GM18520 (cell line): ENCODE results near the gene ANO2.
"Not testable (repeated sequence)": the region's sequence is repeated elsewhere in the genome, so short reads cannot be mapped to it uniquely, and the experiment has no call there.

Experiments
- ATAC-seq: cut with Tn5 transposase; IDR thresholded peaks from one replicate; pipeline ENCODE4 v1.9.1; 2021; ENCODE audit not compliant: unreplicated experiment

Gene ANO2

DNA sequence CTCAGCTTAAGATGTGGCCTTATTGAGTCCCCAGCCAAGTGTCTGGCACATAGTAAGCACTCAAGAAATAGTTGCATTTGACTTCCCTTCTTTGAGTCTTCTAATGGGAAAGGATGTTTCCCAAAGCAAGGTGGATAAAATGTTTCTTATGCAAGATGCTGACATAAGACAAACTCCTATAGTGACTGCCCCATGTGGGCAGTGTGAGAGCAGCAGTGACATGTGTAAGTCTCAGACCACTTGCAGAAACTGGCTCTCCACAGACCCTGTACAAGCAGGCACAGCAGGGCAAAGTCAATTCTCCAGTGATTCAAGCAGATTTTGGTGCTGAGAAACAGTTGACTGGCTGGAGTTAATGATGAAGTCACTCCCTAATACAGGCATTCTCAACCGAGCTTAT is 255.3 kb downstream of the ANO2 start:
- no peak for ATAC-seq

DNA sequence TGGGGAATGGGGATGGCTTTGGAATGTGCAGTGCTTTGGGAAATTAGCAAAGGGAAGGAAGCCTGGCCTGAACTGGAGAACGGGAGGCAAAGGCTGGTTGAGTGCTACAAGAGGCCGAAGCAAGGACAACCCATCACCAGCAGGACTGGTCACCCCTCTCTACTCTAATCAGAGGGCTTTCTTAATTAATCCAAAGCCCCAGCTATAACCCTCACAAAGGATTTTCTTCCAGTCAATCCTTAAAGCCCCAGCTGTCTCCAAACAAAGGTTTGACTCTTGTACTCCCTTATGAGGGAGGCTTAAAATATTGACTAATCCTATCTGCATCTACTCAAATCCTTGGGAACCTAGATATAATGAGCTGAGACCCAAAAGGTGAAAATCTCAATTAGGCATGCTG is 256.8 kb downstream of the ANO2 start:
- no peak for ATAC-seq

GRCh38 chr12:5685935-5686334 is 259.1 kb downstream of the ANO2 start:
- no peak for ATAC-seq

- no peak for ATAC-seq
Observed at GRCh38 chr12:5684989-5685388, 260.1 kb downstream of the ANO2 start.

DNA sequence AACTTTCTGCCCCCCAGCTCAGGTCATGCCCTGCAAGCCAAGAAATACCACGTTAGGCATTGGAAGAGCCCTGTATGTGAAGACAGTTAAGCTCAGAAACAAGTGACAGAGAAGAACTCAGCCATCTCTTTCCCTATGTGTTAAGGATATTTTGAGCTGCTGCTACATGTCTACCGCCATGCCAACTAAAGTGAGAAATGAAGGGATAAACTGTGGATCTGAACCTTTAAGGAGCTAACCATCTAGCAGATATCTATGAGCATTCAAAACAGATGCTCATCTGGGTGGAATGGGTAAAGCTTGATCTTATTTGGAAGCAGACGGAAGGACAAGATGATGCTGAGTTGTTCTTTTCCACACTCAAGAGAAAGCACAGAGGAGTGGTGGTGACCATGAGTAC is 262.5 kb downstream of the ANO2 start:
- ATAC-seq = no peak

GRCh38 chr12:5678176-5678575 is 266.9 kb downstream of the ANO2 start:
- no peak for ATAC-seq

DNA sequence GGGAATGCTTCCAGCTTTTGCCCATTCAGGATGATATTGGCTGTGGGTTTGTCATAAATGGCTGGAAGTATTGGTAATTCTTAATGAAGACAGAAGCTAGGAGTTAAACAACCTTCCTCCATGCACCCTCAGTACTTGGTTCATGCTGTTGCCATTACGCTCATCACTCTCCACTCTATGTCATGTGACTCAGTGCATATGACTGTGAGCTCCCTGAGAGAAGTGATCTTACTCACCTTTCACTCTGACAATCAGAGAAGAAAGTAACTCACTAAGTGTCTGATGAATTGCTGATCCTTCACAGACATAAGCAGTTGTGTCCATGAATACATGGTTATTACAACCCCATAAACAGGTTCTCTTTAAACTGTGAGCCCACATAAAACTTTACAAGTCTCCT is 275.4 kb downstream of the ANO2 start:
- ATAC-seq = not testable (repeated sequence)

DNA sequence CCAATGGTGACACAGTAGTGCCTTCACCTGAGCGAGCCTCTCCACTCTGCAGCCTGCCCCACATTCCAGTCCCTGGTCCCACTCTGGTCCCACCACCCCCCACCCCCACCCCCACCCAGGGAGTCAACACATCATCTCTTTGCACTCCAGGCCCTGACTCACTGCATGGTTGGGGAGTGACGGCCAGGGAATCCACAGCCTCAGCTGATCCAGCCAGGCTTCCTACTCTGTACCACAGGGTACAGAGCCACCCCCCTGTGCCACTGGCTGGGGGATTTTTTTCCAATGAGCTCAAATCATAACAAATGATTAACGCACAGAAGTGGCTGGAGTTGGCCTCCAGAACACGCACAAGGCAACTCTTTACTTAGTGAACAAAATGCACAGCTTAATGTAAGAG is 279.4 kb downstream of the ANO2 start:
- ATAC-seq = no peak

DNA sequence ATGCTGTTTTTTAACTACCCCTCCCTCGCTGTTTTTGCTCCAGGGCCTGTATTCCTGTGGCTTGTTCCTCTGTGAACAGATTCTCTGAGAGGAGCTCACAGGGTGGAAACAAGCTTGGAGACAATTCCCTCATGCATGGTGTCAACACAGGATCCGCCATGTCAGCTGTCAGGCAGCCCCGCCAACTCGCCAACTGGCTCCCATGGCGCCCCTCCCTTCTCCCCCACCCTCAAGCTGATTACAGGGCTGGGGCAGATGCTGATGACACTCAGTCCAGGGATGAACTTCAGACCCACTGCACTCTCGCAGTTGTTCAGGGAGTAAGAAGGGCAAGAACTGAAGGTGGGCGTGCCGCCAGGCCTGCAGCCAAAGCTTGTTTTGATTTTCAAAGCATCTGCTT is 283.2 kb downstream of the ANO2 start:
- ATAC-seq = no peak

- no peak for ATAC-seq
Observed at GRCh38 chr12:5660238-5660637, 284.8 kb downstream of the ANO2 start.

GRCh38 chr12:5658339-5658941 is 286.6 kb downstream of the ANO2 start:
- not testable (repeated sequence) for ATAC-seq

DNA sequence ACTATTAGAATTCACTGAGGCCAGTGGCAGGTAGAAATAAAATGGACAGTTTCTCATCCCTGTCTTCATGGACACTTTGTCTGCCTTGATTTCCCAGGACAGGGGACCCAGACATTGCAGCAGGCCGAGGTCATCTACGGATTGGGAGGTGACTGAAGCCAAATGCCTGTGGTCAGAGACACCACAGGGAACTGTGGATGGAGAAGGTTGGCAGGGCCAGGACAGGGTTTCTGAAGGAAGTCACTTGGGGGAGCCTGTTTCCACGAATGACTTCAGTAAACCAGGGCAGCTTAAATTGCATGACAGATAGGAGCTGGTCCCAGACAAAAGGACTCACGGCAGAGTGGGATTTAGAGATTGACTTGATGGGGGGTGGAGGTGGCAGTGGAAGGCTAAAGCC is 288.2 kb downstream of the ANO2 start:
- ATAC-seq = no peak

GRCh38 chr12:5655120-5655519 is 289.9 kb downstream of the ANO2 start:
- ATAC-seq = no peak

- ATAC-seq = no peak
Observed at GRCh38 chr12:5654019-5654418, 291.0 kb downstream of the ANO2 start.

DNA sequence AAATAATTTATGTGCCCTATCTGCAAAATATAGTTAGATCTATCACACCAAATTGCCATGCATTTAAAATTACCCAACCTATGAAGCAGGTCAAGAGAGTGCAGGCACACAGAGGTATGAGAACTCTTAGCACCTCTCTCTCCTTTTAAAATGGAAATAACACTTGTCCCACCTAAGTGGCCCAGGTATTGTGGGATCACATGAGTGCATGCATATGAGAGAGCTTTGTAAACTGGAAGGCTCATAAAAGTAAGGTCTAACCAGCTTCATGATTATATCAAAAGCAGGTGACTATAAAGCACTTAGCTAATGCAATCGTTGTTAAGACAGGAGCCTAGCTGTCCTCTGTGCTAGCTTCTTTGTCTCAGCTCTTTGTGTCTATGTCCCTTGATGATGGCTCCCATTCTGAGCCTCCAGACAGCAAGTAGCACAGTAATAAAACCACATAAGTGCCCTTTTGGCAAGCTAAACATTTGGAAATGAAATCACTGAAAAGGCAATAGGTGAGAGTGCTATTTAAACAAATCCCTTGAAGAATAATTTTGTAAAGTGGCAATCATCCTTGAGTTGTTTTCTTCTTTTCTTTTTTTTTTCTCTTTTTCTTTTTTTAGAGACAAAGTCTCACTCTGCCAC is 294.1 kb downstream of the ANO2 start:
- no peak for ATAC-seq

- no peak for ATAC-seq
Observed at GRCh38 chr12:5650281-5650680, 294.8 kb downstream of the ANO2 start.

- ATAC-seq = no peak
Observed at GRCh38 chr12:5648692-5649359, 296.2 kb downstream of the ANO2 start.

DNA sequence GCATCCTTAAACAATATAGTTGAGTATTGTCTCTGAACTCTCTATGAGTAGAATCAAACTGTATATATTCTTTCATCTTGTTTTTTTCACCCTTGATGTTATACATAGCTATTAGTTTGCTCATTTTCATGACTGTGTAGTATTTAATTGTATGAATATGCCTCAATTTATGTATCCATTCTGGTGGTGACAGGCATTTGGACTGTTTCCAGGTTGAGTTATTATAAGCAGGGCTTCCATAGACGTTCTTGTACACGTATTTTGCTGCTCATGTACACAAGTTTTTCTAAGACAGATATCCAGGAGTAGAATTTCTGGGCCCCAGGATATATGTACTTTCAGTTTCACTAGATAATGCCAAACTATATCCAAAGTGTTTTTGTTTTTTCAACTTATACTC is 301.8 kb downstream of the ANO2 start:
- no peak for ATAC-seq

GRCh38 chr12:5637698-5638097 is 307.4 kb downstream of the ANO2 start:
- no peak for ATAC-seq

GRCh38 chr12:5636907-5637306 is 308.2 kb downstream of the ANO2 start:
- ATAC-seq = no peak

DNA sequence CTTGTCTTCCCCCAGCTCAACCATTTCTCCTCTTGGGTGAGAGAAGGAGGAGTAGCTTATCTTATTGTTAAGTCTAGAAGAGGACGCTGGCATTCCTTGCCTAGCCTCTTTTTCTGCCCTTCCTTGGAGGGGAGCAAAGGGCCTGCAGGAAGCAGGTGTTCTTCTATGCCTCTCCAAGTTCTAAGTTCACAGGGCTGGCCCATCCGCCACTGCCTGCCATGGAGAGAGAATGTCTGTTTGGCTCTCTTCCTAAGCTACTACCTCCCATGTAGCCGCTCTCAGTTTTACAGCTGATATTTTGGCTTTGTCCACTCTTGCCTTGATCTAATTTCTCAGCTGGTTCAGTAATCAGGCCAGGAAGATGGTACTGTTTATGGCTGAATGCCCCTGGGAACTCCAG is 312.0 kb downstream of the ANO2 start:
- ATAC-seq = no peak

GRCh38 chr12:5632453-5632852 is 312.6 kb downstream of the ANO2 start:
- no peak for ATAC-seq

DNA sequence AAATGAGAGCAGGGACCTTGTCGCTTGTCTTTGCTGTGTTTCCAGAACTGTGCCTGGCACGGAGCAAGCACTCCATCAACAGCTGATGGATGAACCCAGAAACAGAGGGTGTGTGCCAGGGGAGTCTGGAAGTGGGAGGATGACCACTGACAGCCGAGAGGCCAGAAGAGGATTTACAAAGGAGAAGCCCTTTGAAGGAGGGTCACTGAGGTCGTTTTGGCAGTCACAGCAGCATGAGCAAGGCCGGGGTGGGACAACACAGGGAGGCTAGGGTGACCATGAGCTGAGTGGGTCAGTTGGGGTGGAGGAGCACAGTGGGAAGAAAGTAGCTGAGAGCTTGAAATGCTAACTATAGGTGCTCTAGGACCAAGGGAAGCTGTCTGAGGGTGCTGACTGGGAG is 313.6 kb downstream of the ANO2 start:
- ATAC-seq = no peak
